GM19395 (cell line): ENCODE measurements around the gene SERPINA3.

Experiments
- ATAC-seq: cut with Tn5 transposase; IDR thresholded peaks from one replicate; pipeline ENCODE4 v1.9.1; 2021; ENCODE audit warnings: mild to moderate bottlenecking, moderate library complexity; ENCODE audit not compliant: unreplicated experiment

The SERPINA3 gene

DNA sequence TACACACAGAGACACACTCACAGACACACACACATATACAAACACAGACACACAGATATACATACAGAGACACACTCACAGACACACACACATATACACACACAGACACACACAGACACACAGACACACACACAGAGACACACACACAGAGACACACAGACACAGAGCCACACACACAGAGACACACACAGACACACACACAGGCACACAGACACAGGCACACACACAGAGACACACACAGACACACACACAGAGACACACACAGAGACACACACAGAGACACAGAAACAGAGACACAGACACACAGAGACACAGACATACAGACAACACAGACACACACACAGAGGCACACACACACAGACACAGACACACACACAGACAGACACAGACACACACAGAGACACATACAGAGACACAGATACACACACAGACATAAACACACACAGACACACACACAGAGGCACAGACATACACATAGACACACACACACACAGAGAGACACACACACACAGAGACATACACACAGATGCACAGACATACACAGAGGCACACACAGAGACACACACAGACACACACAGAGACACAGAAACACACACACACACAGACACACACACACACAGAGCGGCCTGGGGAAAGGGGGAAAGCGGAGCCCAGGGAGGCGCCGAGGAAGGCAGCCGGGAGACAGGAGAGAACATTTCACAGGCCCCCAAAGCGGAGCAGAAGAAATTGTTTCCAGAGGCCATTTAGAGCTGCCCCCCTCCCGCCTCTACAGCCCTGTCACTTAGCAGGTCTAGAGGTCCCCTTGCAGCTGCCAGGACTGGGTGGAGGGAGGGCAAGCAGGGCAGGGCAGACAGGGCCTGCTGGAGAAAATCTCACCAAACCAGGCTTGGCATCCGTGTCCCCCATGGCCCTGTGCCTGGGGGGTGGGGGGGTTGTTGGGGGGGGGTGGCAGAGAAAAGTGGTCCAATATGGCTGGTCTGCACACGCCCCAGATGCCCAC lies 38.9 kb downstream of the SERPINA3 start:
- no peak for ATAC-seq

GRCh38 chr14:94653321-94653720 lies 41.1 kb downstream of the SERPINA3 start:
- ATAC-seq = no peak

GRCh38 chr14:94654071-94654861 lies 42.1 kb downstream of the SERPINA3 start:
- ATAC-seq = no peak

DNA sequence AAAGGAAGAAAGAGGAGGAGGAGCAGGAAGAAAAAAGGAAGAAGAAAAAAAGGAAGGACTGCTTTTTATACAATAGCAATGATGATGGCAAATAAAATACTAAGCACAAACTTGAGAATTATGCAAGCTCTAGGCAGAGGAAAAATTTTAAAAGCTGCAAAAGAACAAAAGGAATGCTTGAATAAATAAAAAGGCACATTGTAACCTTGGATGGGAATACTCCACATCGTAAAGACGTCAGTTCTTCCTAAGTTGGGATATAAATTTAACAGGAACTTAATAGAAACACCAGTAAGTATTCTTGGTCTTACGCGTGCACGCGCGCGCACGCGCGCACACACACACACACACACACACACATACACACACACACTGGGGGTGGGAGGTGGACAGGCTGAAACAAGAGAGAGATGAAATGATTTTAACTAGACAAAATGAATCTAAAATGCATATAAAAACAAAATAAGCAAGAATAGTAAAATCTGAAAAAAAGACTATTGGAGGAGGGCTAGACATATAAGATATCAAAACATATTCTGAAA lies 43.0 kb downstream of the SERPINA3 start:
- ATAC-seq = no peak

DNA sequence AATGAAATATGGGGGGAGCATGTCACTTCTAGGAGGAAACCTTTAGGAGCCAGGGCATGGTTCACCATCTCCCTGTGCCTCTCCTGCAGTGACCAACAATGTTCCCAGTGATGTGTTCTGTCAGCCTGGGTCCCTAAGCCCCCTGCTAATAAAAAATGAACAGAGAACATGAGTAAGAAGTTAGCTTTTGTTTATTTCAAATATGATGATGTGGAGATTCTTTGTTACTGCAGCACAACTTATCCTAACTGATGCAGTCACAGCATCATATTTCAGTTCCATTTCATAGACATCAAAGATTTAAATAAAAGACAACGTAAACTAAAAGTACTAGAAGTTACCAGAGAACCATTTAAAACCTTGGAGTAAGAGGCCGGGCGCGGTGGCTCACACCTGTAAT lies 43.9 kb downstream of the SERPINA3 start:
- no peak for ATAC-seq

GRCh38 chr14:94659256-94659655 lies 47.1 kb downstream of the SERPINA3 start:
- ATAC-seq = no peak

DNA sequence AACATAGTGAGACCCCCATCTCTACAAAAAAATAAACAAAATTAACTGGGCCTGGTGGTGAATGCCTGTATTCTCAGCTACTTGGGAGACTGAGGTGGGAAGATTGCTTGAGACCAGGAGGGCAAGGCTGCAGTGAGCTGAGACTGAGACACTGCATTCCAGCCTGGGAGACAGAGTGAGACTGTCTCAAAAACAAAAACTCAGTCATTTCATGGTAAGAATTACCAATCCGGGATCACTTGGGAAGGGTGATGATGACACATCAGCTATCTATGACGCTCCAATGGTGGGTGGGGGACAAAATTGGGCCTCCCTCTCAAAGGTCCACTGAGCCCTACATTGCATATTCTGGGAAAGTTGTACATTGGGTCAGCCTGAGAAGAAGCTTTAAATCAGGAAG lies 47.7 kb downstream of the SERPINA3 start:
- ATAC-seq = no peak

DNA sequence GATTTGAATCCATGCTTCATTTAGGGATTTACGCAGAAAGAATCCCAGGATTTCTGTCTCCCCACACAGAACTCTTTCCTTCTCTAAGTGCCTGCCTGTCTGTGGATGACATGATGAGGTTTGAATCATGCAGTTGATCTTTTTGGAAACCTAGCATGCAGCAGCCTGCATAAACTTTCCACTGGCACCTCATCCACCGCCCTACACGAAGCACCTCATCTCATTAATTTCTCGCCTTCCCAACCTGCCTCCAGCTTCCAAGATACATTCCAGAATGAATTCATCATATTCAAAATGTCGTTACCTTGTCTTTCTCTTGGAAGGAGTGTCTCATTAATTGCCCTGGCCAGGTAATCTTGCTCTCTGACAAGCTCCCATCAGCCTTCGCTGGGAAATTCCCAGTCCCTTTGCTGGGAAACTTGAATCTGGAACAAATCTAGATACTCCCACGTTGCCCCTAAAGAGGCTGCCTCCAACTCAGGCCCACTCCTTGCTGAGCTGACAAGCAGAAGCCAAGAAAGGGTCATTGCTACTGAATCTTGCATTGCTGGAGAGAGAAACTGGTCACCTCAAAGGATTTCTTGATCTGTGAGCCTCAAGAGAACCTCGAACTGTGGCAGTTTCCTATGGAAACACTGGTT lies 48.2 kb downstream of the SERPINA3 start:
- ATAC-seq = no peak

DNA sequence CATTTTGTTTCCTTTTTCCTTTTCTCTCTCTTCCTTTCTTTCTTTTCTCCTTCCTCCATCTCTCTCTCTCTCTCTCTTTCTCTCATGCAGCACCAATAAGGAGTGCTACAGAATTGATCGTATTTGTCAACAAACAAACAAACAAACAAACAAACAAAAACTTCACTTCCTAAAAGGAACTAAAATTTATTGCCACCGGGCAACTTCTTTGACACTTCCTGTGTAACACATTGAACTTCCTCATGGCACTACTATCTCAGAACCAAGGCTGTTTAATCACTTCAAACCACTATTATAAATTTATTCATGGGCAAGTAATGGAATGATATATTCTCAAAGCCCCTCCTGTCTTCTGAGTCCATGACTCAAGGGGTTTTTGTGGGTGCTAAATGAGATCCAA lies 51.3 kb downstream of the SERPINA3 start:
- ATAC-seq = no peak

- ATAC-seq = no peak
Observed at GRCh38 chr14:94663965-94664704, 51.9 kb downstream of the SERPINA3 start.

GRCh38 chr14:94665121-94665520 lies 52.9 kb downstream of the SERPINA3 start:
- ATAC-seq = no peak

DNA sequence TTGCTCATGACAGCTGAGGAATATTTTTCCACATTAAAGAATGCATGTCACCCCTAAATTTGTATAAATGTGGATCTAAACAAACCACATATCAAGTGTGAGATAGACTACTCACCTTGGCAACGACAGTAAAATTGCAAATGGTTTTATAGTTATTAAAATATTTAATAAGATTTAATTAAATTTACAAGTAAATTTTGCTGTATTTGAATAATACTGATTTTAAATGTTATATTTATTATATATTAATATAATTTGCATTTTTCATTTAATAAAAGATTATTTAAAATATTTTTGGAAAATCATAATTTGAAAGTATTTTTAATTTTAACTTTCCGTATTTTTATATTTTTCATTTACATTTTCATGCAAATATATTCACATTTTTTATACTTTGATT lies 53.4 kb downstream of the SERPINA3 start:
- ATAC-seq = no peak

- ATAC-seq = no peak
Observed at GRCh38 chr14:94670692-94671285, 58.6 kb downstream of the SERPINA3 start.

- ATAC-seq = no peak
Observed at GRCh38 chr14:94671870-94672444, 59.8 kb downstream of the SERPINA3 start.

DNA sequence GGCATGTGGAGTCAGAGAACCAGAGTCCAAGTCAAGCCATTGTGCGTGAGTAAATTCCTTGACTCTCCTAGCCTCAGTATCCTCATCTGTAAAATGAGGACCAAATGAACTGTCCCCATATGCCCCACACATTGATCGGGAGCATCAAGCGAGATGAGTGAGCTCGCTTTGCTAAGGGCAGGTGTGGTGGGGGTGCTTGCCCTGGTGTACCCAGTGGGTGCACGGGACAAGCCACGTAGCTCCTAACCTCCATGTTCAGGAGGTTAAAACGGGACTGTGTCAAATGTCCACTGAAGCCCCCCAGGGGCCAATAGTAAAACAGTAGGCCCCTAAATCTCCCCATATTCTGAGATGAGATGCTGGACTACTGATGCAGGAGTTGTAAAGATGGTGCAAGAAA lies 60.9 kb downstream of the SERPINA3 start:
- ATAC-seq = no peak
